GM21515 (cell line): ENCODE results near the gene KRTAP20-2.

Experiments
- ATAC-seq: cut with Tn5 transposase; IDR thresholded peaks from one replicate; pipeline ENCODE4 v1.9.1; 2021; ENCODE audit not compliant: unreplicated experiment

The KRTAP20-2 gene

GRCh38 chr21:30634906-30635305 lies at the start of gene KRTAP20-2:
Gene KRTAP20-2 (plus strand): TSS chr21:30635206. CDS start chr21:30635264, 58 bp downstream.
- ATAC-seq, result no peak

GRCh38 chr21:30590297-30590696 lies 44.7 kb upstream of the KRTAP20-2 start, which contains the start of gene KRTAP22-2:
Gene KRTAP22-2 (minus strand): TSS chr21:30590397.
- ATAC-seq, result no peak

GRCh38 chr21:30592140-30592539 lies 42.9 kb upstream of the KRTAP20-2 start, which contains the start of gene KRTAP6-3:
Gene KRTAP6-3 (plus strand): TSS chr21:30592440. CDS start chr21:30592446, 6 bp downstream.
- no peak for ATAC-seq

GRCh38 chr21:30598802-30599201 lies 36.2 kb upstream of the KRTAP20-2 start, which contains the start of gene KRTAP6-2:
Gene KRTAP6-2 (minus strand): TSS chr21:30598902. CDS start chr21:30598874, 28 bp downstream.
- ATAC-seq, result no peak

GRCh38 chr21:30600787-30601186 lies 34.2 kb upstream of the KRTAP20-2 start, which contains the start of gene KRTAP22-1:
Gene KRTAP22-1 (plus strand): TSS chr21:30601087.
- ATAC-seq, result no peak

- no peak for ATAC-seq
These were observed 29.0 kb upstream of the KRTAP20-2 start for GRCh38 chr21:30605968-30606367.

- no peak for ATAC-seq
These were observed 22.9 kb upstream of the KRTAP20-2 start for GRCh38 chr21:30612132-30612531.

GRCh38 chr21:30613836-30614235 lies 21.2 kb upstream of the KRTAP20-2 start, which contains the start of gene KRTAP6-1:
Gene KRTAP6-1 (minus strand): TSS chr21:30613930. CDS start chr21:30613904, 26 bp downstream.
- ATAC-seq, result no peak

- no peak for ATAC-seq
These were observed 19.8 kb upstream of the KRTAP20-2 start for GRCh38 chr21:30615199-30615598.

- ATAC-seq, result no peak
These were observed 18.9 kb upstream of the KRTAP20-2 start, which contains the start of gene KRTAP20-1 for GRCh38 chr21:30616125-30616524. Gene KRTAP20-1 (plus strand): TSS chr21:30616425. CDS start chr21:30616455, 30 bp downstream.

GRCh38 chr21:30620080-30620479 lies 14.9 kb upstream of the KRTAP20-2 start:
- ATAC-seq, result no peak

GRCh38 chr21:30620522-30620921 lies 14.5 kb upstream of the KRTAP20-2 start, which contains the start of gene KRTAP20-4:
Gene KRTAP20-4 (plus strand): TSS chr21:30620627.
- ATAC-seq, result no peak

- ATAC-seq, result no peak
These were observed 11.6 kb upstream of the KRTAP20-2 start for GRCh38 chr21:30623362-30623761.

- no peak for ATAC-seq
These were observed 9.4 kb upstream of the KRTAP20-2 start for GRCh38 chr21:30625449-30626165.

- ATAC-seq, result no peak
These were observed 6.9 kb upstream of the KRTAP20-2 start for GRCh38 chr21:30628109-30628508.

- no peak for ATAC-seq
These were observed 5.8 kb upstream of the KRTAP20-2 start for GRCh38 chr21:30629200-30629599.

GRCh38 chr21:30638686-30639085 lies 3.7 kb downstream of the KRTAP20-2 start:
- no peak for ATAC-seq

GRCh38 chr21:30642564-30642963 lies 7.6 kb downstream of the KRTAP20-2 start, which contains the start of gene KRTAP20-3:
Gene KRTAP20-3 (plus strand): TSS chr21:30642864.
- no peak for ATAC-seq

- no peak for ATAC-seq
These were observed 12.0 kb downstream of the KRTAP20-2 start for GRCh38 chr21:30646904-30647414.

- ATAC-seq, result no peak
These were observed 17.9 kb downstream of the KRTAP20-2 start for GRCh38 chr21:30652891-30653290.

GRCh38 chr21:30668776-30669175 lies 33.8 kb downstream of the KRTAP20-2 start:
- no peak for ATAC-seq
